Measurements from ENCODE around the gene MB. TPM values are rescaled to one million over a fixed set of nuclear protein-coding genes. Genes with fewer than 3 reads are reported as not detected.

MB gene
- total RNA-seq, 4 donors from 2014 or later: 1.0 to 12.9 (median 2.5) TPM; not detected in 1

- Histone ChIP-seq H3K27ac (no peak overlapping the region), H3K27me3 (no peaks in the 10 kb centered on the region), H3K9me3 (no peaks in the 10 kb centered on the region), H3K4me1 (peaks cover 0 to 27% (median 0%) of the 10 kb centered on the region in 3 donors), H3K4me3 (no peak overlapping the region), H3K36me3 (no peaks in the 10 kb centered on the region)
- 71 to 79% methylated on average over 6 to 7 of the region's 7 CpGs for WGBS, 2 donors (ENCODE audit: low coverage in 1 of 2)
- TF ChIP-seq POLR2A (IDR thresholded peaks at IDR 0.05): no peak
- ATAC-seq: no peak
Measured at GRCh38 chr22:35616043-35616442, 1.1 kb downstream of the MB start.

- H3K27ac ChIP-seq: no peak overlapping the region
- H3K27me3 ChIP-seq: no peaks in the 10 kb centered on the region
- peaks cover 0 to 18% (median 0%) of the 10 kb centered on the region in 3 donors for H3K4me1 ChIP-seq
- peak; percentile 60 for ATAC-seq
- no peak overlapping the region for H3K4me3 ChIP-seq
- no peaks in the 10 kb centered on the region for H3K36me3 ChIP-seq
- WGBS, 2 donors (ENCODE audit: low coverage in 1 of 2): 80 to 100% methylated on average over 1 of the region's 6 CpGs
- H3K9me3 ChIP-seq: no peaks in the 10 kb centered on the region
- no peak for TF ChIP-seq POLR2A (IDR thresholded peaks at IDR 0.05)
- no peak for TF ChIP-seq CTCF (IDR thresholded peaks at IDR 0.05)
- TF ChIP-seq EP300 (IDR thresholded peaks at IDR 0.05): no peak
- TF ChIP-seq POLR2AphosphoS5 (IDR thresholded peaks at IDR 0.05): no peak
Measured at GRCh38 chr22:35615156-35615555, 2.0 kb downstream of the MB start.

DNA sequence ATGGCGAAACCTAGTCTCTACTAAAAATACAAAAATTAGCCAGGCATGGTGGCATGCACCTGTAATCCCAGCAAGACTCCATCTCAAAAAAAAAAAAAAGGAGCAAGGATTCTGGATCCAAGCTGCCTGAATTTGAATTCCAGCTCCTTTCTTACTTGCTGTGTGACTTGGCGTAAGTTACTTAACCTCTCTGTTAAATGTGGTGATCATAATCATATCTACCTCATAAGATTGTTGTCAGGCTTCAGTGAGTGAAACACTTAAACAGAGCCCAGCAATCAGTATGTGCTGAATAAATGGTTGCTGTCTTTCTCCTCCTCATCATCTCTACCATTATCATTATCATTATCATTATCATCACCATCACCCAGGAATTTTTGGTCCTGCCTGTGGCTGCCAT, 2.7 kb downstream of the MB start:
- ATAC-seq: no peak
- no peak overlapping the region for H3K27ac ChIP-seq

GRCh38 chr22:35612903-35613302, 4.2 kb downstream of the MB start:
- Histone ChIP-seq H3K4me3 (no peak overlapping the region), H3K27me3 (no peaks in the 10 kb centered on the region), H3K27ac (no peak overlapping the region), H3K9me3 (no peaks in the 10 kb centered on the region), H3K4me1 (peaks cover 0 to 18% (median 0%) of the 10 kb centered on the region in 3 donors), H3K36me3 (no peaks in the 10 kb centered on the region)
- WGBS, 2 donors (ENCODE audit: low coverage in 1 of 2): 88 to 92% methylated on average over 3 to 8 of the region's 12 CpGs
- TF ChIP-seq EP300 (IDR thresholded peaks at IDR 0.05) (no peak), POLR2AphosphoS5 (IDR thresholded peaks at IDR 0.05) (no peak), CTCF (IDR thresholded peaks at IDR 0.05) (no peak), POLR2A (IDR thresholded peaks at IDR 0.05) (no peak)
- no peak for ATAC-seq

More for the DNA sequence above, 2.7 kb downstream of the MB start:
- TF ChIP-seq CTCF (IDR thresholded peaks at IDR 0.05): no peak
- TF ChIP-seq EP300 (IDR thresholded peaks at IDR 0.05): no peak
- no peak for TF ChIP-seq POLR2A (IDR thresholded peaks at IDR 0.05)
- TF ChIP-seq POLR2AphosphoS5 (IDR thresholded peaks at IDR 0.05): no peak
- no peaks in the 10 kb centered on the region for H3K36me3 ChIP-seq
- no peak overlapping the region for H3K4me3 ChIP-seq
- peaks cover 0 to 18% (median 0%) of the 10 kb centered on the region in 3 donors for H3K4me1 ChIP-seq
- no peaks in the 10 kb centered on the region for H3K9me3 ChIP-seq
- no peaks in the 10 kb centered on the region for H3K27me3 ChIP-seq
- 97 to 100% methylated on average over 1 to 2 of the region's 2 CpGs for WGBS, 2 donors (ENCODE audit: low coverage in 1 of 2)

DNA sequence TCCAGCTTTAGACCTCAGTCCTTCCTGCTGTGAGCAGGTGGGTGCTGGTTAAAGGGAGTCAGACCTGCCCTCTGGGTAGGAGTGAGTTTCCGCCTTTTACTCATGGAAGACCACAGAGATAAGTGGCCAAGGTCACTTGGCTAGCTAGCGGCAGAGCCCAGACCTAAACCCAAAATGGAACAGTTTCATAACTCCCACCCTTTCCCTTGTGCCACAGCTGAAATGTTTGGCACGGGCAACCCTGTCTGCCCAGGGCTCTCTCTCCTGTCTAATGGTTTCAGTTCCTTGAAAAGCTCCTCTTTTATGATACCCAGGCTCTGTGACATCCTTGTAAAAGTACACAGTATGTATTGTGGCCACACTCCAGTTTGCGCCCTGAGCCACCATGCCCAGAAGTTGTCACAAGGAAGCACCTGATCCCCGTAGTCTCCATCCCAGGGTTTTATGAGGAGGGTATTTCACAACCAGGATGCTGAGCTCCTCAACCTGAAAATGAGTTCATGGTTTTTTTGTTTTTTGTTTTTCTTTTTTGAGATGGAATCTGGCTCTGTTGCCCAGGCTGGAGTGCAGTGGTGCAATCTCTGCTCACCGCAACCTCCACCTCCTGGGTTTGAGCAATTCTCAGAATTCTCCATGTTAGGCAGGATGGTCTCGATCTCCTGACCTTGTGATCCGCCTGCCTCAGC, 5.1 kb downstream of the MB start:
- no peak for TF ChIP-seq POLR2A (IDR thresholded peaks at IDR 0.05)
- TF ChIP-seq CTCF (IDR thresholded peaks at IDR 0.05): no peak
- TF ChIP-seq POLR2AphosphoS5 (IDR thresholded peaks at IDR 0.05): no peak
- TF ChIP-seq EP300 (IDR thresholded peaks at IDR 0.05): no peak
- 70 to 75% methylated on average over 2 to 3 of the region's 8 CpGs for WGBS, 2 donors (ENCODE audit: low coverage in 1 of 2)
- no peaks in the 10 kb centered on the region for H3K36me3 ChIP-seq
- no peak overlapping the region for H3K27ac ChIP-seq
- peak; percentile 14 for ATAC-seq
- no peaks in the 10 kb centered on the region for H3K27me3 ChIP-seq
- no peak overlapping the region for H3K4me3 ChIP-seq
- no peaks in the 10 kb centered on the region for H3K9me3 ChIP-seq
- peaks cover 0 to 15% (median 0%) of the 10 kb centered on the region in 3 donors for H3K4me1 ChIP-seq
